ENCODE results near the gene IL16.

The IL16 gene

DNA sequence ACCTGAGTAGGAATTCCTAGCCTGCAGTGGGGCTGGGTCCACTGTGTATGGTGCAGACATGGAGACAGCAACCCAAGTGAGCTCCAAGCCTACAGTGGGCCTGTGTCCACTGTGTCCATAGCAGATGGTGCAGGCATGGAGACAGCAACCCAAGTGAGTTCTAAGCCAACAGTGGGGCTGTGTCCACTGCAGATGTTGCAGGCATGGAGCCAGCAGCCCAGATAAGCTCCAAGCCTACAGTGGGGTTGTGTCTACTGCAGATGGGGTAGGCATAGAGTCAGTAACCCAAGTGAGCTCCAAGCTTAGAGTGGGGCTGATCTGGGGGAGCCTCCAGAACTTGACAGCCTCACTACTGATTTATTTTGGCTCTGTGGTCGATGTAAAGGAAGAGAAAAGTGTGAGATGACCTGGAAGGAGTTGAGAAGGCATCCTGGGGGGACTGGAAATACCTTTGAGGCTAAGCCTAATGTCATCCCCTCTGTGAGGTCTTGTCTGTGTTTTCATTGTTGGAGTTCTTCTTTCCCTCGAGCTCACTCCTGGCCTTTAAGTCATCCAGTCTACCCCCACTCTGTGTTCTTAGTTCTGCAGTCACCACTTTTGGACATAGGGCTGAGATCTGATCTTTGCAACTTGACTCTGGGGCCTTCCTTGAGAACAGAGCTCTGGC, 22.4 kb upstream of the IL16 start:
- in situ Hi-C loops (cut with MboI; ENCODE audit: low sequenced_read_pairs), result no loop called here

DNA sequence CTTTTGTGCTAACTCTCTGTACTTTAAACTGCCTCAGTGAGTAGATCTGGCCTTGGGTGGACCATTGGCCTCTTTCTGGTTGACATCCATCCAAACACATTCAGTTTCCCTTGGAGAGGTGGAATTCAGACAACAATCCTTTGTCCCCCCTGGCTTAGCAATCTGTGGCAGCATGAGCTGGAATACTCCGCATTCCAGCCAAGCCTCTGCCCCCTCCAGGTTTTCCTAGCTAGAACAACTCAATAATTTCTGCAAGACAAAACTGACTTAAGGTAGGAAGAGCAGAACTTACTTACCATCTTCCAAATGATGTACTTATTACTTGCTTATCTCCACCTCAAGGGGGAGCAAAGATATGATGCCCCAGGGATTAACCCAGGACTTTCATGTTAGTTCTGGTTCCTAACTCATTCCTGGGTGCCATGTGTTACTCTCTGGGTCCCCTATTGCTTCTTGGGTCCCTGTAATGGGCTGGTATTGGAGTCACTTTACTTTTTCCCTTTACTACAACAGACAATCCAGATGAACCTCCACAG, 21.8 kb upstream of the IL16 start:
- in situ Hi-C loops (cut with MboI; ENCODE audit: low sequenced_read_pairs), result no loop called here

DNA sequence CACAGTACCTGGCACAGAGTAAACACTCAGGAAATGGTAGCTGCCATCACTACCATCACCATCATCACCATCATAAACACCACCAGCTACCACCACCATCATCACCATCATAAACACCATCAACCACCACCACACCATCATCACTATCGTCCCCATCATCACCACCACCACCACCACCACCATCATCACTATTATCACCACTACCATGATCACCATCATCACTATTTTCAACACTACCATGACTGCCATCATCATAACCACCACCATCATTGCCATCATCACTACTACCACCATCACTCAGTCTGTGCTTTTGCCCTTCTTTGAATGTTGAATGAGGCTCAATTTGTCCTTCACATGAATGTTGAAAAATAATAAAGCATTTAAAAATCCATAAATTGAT, 21.2 kb upstream of the IL16 start:
- in situ Hi-C loops (cut with MboI; ENCODE audit: low sequenced_read_pairs), result no loop called here

DNA sequence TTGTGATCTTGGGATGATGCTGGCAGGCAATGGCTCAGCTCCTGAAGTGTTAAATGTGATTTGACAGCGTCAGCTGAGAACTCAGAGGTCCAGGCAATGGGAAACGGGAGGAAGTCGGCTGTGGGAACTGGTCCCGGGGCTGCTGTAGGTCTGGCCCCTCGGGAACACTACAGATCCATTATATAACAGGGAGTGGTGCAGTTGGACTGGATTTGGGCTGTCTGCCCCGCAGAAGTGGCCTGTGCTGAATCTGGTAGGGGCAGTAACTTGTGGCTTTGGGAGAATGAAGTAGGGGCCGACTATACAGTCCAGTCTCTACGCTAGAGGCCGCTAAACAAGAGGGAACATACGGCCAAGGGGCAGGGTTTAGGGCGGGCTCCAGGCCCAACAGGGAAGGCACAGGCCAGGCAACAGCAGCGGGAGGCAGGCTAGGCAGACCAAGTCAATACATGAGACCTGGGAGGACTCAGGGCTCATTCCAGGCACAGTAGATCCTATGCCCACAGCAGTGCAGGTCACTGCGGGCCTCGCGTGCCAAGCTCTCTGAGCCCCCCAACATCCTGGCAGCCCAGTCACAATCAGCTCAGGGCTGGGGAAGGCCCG, 20.3 kb upstream of the IL16 start:
- in situ Hi-C loops (cut with MboI; ENCODE audit: low sequenced_read_pairs), result no loop called here

DNA sequence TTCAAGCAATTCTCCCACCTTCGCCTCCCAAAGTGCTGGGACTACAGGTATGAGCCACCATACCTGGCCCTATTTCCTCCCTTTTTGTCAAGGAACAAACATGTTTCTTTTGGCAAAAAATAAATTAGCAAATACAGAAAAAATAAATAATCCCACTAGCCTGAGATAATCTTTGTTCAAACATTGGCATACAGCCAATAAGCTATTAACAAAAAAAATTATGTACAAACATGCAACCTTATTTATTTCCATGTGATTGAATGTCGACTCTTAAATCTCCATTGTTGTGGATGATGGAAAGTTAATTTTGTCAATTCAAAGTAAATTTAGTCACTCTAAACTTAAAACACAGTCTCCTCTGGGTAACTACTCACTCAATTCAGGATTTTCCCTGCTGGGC, 18.3 kb upstream of the IL16 start:
- in situ Hi-C loops (cut with MboI; ENCODE audit: low sequenced_read_pairs), result no loop called here

DNA sequence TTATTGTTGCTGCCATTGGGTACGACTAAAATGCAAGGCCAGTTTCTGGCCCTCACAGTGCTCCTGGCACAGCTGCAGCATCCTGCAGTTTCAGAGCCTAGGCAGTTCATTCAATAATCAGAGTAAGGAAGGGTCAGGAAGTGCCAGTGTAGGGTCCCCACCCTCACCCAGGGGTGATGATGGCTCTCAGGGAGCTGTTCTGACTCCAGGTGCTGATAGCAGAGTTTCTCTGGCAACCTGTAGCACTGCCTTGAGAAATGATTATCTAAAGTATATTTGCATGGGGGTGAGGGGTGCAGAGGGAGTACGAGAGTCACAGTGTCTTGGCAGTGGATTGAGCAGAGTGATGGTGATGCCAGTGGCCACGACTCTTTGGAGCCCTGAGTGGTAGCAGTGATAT, 15.5 kb upstream of the IL16 start:
- in situ Hi-C loops (cut with MboI; ENCODE audit: low sequenced_read_pairs), result no loop called here

DNA sequence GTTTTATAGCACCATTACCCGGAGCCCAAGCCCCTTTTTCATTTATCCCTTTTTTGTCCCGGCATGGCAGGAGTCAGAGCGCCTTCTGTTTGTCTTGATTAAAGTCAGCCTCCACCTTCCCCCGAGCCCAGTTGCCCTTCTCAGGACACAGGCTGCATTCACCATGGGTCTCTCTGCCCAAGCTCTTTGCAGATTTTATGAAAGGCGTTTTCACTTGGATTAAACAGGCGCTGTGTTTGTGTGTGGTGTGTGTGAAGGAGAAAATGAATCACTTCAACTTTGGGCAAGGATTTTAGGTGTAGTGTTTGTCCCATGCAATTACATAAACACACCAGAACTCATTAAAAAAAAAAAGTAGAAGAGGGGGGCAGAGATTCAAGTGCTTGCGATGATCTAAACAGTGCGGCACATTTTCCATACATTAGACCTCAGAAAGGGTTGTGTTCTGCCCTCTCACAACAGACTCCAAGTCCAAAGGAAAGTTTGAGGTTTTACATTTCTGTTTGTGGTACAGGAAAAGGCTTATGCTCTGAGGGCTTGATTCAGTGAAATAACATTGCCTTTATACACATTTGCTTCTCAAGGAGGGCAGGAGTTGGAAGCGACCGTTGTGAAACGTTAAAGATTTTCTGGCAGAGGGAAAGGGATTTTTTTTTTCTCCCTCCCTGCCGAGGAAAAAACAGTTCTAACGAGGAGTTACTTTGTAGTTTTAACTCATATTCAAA, 14.5 kb upstream of the IL16 start:
- in situ Hi-C loops (cut with MboI; ENCODE audit: low sequenced_read_pairs), result no loop called here

DNA sequence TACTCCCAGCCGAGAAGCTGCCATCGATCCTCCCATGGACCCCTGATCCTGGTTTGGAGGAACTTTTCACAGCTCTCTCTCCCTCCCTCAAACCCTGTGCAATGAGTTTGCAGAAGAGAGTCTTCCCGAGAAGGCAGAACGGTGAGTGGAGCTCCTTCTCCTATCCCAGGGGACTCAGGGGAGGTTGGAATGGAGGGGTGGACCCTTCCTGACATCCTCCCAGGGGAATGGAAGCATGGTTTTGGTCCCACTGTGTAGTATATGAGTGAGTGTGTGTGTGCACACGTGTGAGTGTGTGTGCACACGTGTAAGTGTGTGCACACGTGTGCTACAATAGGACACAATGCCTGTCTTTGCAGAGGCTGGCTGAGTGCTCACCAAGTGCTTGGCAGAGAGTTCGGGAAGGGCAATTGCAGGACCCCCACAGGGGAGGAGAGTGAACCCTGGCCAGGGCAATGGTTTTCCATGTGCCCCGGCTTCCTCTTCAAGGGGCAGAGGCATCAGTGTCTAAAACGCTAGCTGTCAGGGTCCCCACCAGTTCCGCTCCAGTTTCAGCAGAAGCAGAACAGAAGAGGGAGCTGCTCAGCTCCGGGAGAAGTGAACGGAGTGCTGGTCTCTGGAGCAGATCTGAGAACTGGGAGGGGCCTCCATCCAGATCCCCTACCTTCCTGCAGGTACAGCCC, 13.8 kb upstream of the IL16 start:
- in situ Hi-C loops (cut with MboI; ENCODE audit: low sequenced_read_pairs), result no loop called here

DNA sequence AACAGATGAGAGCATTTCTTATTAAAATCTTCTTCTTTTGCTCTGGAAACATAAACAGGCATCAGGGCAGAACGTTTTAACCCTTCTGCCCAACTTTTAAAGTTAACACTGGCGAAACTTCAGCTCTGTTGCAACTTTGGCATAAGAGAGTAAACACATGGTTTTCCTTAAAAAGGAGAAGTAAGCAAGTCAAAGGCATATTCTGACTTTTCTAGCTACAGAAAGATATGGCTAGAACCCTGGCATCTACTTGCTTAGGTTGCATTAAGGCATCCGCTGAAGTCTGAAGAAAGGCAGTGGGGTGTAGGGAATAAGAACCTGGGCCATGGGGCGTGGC, 13.3 kb upstream of the IL16 start:
- in situ Hi-C loops (cut with MboI; ENCODE audit: low sequenced_read_pairs), result no loop called here

DNA sequence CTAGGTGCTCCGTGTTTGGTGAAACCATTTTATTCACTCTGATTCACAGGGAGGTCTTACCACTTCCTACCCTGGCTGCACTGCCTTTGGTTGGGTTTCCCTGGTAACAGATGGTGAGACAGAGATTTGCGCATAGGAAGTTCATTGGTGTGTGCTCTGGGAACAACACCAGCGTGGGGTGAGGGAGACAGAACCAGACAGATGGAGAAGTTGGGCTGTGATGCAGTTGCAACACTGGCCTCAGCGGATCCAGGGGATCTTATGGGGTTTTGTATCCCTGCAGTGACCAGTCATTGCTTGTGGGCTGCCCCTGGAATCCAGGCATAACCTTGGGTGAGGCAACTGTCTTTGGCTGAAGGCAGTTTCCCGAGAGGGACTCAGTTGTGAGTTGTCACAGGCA, 12.5 kb upstream of the IL16 start:
- in situ Hi-C loops (cut with MboI; ENCODE audit: low sequenced_read_pairs), result no loop called here

DNA sequence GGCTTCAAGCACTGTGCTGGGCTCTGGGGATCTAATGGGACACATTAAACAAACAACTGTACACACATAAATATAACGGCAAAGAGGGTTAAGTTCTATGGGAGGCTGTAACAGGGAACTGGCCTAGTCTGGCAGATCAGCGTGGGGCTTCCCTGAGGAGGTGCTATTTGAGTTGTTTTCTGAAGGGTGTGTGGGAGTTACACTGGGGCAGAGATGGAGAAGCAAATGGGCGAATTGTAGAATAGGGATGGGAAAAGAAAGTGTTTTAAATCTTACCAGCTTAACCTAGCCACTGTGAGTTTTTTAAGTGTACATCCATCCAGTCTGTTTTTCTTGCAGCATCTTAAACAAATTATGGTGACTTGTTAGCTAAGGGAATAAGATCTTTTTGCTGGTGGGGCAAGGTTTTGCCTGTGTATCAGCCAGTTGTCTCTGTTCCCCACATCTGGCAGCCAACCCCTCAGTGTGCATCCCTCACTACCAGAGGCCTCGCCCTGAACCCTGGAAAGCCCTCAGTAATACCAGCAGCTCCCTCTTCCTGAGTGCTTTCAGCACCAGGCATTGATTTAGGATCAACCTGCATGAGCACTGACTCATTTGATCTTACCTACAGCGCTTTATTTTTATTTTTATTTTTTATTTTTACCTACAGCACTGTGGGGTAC, 10.9 kb upstream of the IL16 start:
- in situ Hi-C loops (cut with MboI; ENCODE audit: low sequenced_read_pairs), result no loop called here

DNA sequence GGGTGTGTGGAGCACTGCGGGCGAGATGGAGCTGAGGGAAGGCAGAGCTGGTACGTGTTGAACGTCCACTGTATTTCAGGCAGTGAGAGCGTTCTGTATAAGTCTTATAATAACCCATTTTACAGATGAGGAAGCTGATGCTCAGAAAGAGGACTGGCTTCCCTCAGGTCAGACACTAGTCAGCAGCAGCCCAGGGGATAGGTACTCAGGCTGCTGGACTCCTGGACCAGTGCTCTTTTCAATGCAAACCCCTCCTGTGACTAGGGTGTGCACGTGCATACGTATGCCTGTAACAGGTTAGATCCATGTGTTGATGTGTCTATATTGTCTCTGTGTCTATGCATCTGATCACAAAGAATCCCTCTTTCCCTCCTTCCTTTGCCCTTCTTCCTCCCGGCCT, 8.3 kb upstream of the IL16 start:
- in situ Hi-C loops (cut with MboI; ENCODE audit: low sequenced_read_pairs), result no loop called here

DNA sequence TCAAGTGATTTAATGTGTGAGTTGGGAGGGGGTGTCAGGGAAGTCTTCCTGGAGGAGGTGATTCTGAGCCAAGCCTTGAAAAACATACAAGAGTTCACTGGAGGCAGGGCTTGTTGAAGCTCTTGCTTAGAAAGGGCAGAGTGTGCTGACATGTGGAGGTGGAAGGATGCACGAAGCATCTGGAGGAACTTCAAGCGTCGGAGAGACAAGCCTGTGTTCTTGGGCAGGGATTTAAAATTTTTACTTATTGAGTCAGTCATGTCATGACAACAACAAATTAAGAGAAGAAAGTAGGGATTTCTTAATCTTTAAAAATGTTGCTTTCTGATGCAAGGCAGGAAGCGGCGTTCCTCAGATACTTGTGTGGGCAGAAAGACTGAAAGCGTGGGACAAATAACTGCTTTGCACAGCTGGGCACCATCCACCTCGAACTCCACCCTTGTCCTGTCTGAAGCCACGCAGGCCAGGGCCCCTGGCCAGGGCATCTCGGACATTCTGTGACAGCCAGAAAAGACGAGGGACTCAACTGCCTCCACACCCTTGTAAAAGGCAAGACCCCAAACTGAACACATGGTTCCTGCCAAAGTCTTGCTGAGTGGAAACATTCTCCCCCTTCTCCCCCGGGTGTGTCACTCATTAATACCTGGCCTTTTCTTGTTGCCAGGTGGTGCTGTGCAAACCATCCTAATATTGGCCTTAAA, 6.9 kb upstream of the IL16 start:
- in situ Hi-C loops (cut with MboI; ENCODE audit: low sequenced_read_pairs), result no loop called here

DNA sequence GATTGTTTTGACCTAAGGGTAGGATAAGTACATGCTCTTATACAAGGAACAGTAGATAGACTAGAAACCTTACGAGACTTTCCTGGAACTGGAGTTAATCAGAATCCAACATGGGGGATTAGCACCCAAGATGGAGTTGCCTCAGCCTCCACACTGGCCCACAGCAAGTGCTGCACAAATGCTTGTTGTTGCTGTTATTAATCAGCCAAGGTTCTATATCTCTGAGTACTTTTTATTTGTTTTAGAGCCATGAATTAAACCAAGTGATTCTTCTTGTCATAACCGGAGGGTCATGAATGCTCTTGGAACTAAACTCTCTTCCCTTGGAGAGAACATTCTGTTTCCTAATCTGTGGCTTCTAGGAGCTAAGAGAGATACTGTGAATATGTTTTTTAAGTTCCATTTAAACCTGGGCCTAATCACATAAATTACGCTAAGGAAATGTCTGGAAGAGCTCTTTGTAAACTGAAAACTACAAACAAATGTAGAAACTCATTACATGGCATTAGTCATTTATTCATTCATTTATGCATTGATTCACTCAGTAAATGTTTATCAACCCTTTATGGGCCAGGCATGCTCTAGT, 5.7 kb upstream of the IL16 start:
- in situ Hi-C loops (cut with MboI; ENCODE audit: low sequenced_read_pairs), result no loop called here

DNA sequence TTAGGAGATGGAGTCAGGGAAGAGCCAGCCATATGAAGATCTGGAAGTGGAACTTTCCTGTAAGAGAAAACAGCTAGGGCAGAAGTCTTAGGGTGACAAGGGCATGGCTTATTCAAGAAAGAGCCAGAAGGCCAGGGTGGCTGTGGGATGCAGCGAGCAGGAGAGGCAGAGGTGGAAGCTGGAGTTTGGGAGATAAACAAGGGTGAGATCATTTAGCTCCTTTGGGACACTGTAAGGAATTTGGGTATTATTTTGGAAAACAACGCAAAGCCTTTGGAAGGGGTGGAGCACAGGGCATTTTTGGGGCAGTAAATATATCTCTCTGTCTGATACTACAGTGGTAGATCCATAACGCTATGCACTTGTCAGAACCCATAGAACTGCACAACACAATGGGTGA, 5.0 kb upstream of the IL16 start:
- in situ Hi-C loops (cut with MboI; ENCODE audit: low sequenced_read_pairs), result no loop called here

DNA sequence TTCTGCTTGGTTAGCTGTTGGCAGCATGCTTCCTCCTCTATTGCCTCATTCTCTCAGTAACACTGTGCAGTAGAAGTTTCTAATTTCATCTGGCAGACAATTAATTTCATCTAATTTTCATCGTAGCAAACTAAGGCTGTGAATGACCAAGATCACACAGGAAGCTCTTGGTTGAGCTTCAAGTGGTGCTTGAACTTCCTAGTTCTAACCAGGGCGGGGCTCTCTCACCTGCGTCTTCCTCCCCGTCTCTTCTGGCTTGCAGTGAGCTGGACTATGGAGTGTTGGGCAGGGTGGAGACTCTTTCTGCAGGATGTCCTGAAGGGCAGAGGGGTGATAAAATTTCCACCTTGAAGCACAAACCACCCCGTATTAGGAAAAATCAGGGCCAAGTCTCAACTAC, 2.0 kb upstream of the IL16 start:
- in situ Hi-C loops (cut with MboI; ENCODE audit: low sequenced_read_pairs), result no loop called here

DNA sequence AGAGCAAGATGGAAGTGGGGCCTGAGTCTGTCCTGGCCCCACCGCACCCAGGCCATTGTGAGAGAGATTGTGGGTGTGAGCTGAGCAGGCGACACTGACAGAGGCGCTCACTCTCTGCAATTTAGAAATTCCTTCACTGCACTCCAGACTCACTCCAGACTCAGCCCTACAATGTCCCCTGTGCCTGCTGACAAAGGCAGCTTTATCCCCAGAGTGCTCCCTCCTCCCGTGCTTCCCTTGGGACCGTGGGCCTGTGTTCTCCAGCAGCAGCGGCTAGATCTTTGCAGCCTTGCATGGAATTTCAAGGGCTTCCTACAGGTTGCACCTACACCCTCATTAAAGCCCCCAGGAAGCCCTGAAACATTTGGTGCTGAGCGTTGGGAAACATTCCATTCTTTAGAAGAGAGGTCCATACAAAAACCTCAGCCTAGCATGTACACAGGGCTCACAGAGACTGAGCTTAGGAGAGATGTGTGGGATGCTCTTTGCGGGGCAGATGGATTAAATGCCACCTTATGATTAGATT, 1.3 kb upstream of the IL16 start:
- in situ Hi-C loops (cut with MboI; ENCODE audit: low sequenced_read_pairs), result no loop called here

DNA sequence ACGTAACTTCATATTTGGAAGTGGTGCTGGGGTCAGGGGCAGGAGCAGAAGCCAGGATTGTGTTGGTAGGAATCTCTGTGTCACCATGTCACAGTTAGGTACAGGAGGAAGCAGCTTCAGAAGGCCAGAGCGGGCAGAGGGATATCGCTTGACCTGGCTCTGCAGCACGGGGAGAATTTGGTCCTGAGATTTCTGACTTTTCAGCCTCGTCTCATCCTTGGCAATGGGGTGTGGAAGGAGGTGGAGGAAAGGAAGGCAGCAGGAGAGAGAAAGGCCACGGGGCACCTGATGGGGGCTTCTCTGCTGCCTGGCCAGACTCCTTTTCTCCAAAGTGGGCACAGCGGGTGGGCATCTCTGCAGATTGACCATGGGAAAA, 564 bp downstream of the IL16 start:
- in situ Hi-C loops (cut with MboI; ENCODE audit: low sequenced_read_pairs), result no loop called here

DNA sequence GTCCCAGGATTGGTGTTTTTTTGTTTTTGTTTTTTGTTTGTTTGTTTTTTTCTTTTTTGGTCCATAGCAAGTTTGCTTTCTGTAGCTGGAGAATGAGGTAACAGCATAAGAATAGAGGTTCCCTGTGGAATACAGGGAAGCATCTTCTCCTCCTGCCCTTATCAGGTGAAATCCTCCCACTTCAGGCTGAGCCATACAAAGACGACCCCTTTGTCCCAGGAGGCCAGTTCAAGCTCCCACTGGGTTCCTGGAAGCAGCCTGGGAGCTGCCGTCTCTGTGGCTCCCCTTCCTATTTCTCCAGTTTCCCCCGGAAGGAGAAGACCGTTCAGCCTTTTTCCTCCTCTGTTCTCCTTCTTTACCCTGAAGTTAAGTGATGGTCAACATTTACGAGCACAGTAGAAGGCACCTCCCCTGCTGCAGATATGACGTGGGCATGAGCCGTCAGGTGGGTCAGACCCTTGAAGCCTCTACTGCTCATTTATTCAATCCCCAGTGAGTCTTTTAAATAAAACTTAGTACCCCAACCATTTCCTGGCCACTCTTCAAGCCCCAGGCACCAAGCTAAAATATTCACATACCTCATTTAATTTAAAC, 1.1 kb downstream of the IL16 start:
- in situ Hi-C loops (cut with MboI; ENCODE audit: low sequenced_read_pairs), result no loop called here
